Breast epithelium (tissue), 4 donors: ENCODE results near the gene OTOS. TPM values are rescaled to one million over a fixed set of nuclear protein-coding genes. Genes with fewer than 3 reads are reported as not detected.

Experiments
- DNase-seq, 2 donors: peaks; one replicate each; pipeline ENCODE4 v3.0.0-alpha.2; 2019; ENCODE audit warnings: low spot score in 2 of 2
- H3K27ac ChIP-seq, 2 donors: fragments of 200-600 bp; sonication (generic) in 1 of 2; one replicate each; pipeline ENCODE4 v1.5.1; 2016 to 2019; ENCODE audit warnings: mild to moderate bottlenecking in 1 of 2
- H3K27me3 ChIP-seq, 2 donors: fragments of 200-600 bp; sonication (generic) in 1 of 2; one replicate each; pipeline versions ENCODE4 v1.5.1 to v1.6.0; 2017 to 2019; ENCODE audit warnings: control low read depth in 1 of 2, mild to moderate bottlenecking in 1 of 2
- H3K36me3 ChIP-seq: fragments of 200-600 bp; one replicate; pipeline ENCODE4 v1.5.1; 2019
- H3K4me1 ChIP-seq, 2 donors: fragments of 200-600 bp; sonication (generic); one replicate each; pipeline ENCODE4 v1.5.1; 2016 to 2019; ENCODE audit warnings: control low read depth in 1 of 2
- H3K4me3 ChIP-seq, 3 donors: fragments of 200-600 bp; sonication (generic); 1 replicate in 2 of 3; 2 replicates in 1 of 3; pipeline ENCODE4 v1.5.1; 2016 to 2019; ENCODE audit warnings: mild to moderate bottlenecking in 3 of 3, moderate library complexity in 2 of 3
- H3K9me3 ChIP-seq, 2 donors: fragments of 200-600 bp; sonication (generic) in 1 of 2; one replicate each; pipeline ENCODE4 v1.5.1; 2016 to 2019; ENCODE audit warnings: control low read depth in 1 of 2
- POLR2A ChIP-seq: fragments of 450-650 bp; IDR thresholded peaks from one replicate; pipeline ENCODE4 v1.6.1; 2016; ENCODE audit warnings: antibody characterized with exemption, mild to moderate bottlenecking, moderate library complexity
- POLR2AphosphoS5 ChIP-seq, 3 donors: sonication (generic); formaldehyde crosslinking; IDR thresholded peaks; one replicate each; pipeline ENCODE4 v1.6.1; 2017; ENCODE audit warnings: antibody characterized with exemption in 3 of 3
- intact Hi-C: fragments of 100-400 bp; cut with DNase I; formaldehyde crosslinking; loops from one replicate; pipeline ENCODE4 v1.15.1; 2023; ENCODE audit warnings: low total_unique reads
- total RNA-seq, 3 donors: library from RNA; depleted of rRNA; stranded (reverse); fragments of >200 nt; gene quantifications; one replicate each; pipeline ENCODE4 v1.1.0, GENCODE V29; 2016
- TF ChIP-seq, protein P1 (sequence below), 3 donors: fragments of 450-650 bp; IDR thresholded peaks; one replicate each; pipeline ENCODE4 v1.5.1; 2016 to 2017; ENCODE audit warnings: antibody characterized with exemption in 3 of 3, mild to moderate bottlenecking in 3 of 3, moderate library complexity in 3 of 3

The OTOS gene
- total RNA-seq, 3 donors from 2014 or later = not detected

DNA sequence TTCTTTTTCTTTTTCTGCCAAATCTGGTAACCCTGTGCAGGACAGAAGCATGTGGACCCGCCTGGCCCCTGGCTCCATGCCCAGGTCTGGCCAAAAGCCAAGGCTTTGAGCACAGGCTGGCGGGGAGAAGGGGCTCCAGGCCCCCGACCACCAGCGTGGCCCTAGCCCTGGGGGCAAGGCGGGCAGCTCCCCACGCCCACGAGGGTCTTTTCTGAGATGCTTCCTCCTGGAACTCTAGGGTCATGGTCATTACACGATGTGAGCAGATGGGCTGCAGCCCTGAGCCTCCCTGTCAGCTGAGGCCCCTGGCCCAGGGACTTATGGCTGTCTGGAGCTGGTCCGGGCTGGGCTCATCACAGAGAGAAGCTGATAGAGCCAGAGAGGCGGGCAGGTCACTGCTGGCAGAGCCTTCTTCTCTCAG, 5.7 kb upstream of the OTOS start:
- Histone ChIP-seq H3K4me1 (no peaks in the 10 kb centered on the region), H3K27me3 (peaks cover 0 to 19% of the 10 kb centered on the region in 2 donors), H3K27ac (no peak overlapping the region), H3K9me3 (no peaks in the 10 kb centered on the region), H3K4me3 (no peak overlapping the region), H3K36me3 (no peaks in the 10 kb centered on the region)
- DNase-seq = no peak
- intact Hi-C loops = loop anchor here (10.0 kb wide), 1 partner anchor 91 kb away; the partner anchor contains the start of gene OR6B3
- no peak for TF ChIP-seq POLR2A
- no peak for TF ChIP-seq POLR2AphosphoS5 (IDR thresholded peaks at IDR 0.05)
- TF ChIP-seq, protein P1, sequence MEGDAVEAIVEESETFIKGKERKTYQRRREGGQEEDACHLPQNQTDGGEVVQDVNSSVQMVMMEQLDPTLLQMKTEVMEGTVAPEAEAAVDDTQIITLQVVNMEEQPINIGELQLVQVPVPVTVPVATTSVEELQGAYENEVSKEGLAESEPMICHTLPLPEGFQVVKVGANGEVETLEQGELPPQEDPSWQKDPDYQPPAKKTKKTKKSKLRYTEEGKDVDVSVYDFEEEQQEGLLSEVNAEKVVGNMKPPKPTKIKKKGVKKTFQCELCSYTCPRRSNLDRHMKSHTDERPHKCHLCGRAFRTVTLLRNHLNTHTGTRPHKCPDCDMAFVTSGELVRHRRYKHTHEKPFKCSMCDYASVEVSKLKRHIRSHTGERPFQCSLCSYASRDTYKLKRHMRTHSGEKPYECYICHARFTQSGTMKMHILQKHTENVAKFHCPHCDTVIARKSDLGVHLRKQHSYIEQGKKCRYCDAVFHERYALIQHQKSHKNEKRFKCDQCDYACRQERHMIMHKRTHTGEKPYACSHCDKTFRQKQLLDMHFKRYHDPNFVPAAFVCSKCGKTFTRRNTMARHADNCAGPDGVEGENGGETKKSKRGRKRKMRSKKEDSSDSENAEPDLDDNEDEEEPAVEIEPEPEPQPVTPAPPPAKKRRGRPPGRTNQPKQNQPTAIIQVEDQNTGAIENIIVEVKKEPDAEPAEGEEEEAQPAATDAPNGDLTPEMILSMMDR (IDR thresholded peaks at IDR 0.05) = no peak

DNA sequence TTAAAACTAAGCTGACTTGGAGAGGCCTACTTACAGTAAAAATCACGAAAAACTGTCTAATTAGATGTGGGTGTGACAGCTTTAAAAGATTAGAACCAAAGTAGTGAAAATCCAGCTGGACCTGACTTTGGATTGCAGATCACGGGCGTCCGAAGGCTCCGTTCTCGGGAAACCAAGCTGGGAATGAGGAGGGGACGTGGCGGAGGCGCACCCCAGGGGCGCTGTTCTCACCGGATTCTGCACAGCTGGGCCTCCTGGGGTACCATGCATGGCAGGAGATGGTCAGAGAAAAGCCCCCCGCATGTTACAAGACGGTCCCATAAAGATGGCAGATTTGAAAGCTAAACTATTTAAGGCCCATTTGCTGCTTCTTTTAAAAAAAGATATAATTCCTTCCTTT, 5.0 kb upstream of the OTOS start:
- H3K9me3 ChIP-seq = no peaks in the 10 kb centered on the region
- peaks cover 0 to 12% of the 10 kb centered on the region in 2 donors for H3K27me3 ChIP-seq
- H3K4me1 ChIP-seq = no peaks in the 10 kb centered on the region
- DNase-seq = no peak
- H3K36me3 ChIP-seq = no peaks in the 10 kb centered on the region
- TF ChIP-seq, protein P1 (IDR thresholded peaks at IDR 0.05) = no peak
- no peak for TF ChIP-seq POLR2AphosphoS5 (IDR thresholded peaks at IDR 0.05)
- no peak for TF ChIP-seq POLR2A
- no peak overlapping the region for H3K27ac ChIP-seq
- H3K4me3 ChIP-seq = no peak overlapping the region
- intact Hi-C loops = loop anchor here (10.0 kb wide), 1 partner anchor 91 kb away; the partner anchor contains the start of gene OR6B3

DNA sequence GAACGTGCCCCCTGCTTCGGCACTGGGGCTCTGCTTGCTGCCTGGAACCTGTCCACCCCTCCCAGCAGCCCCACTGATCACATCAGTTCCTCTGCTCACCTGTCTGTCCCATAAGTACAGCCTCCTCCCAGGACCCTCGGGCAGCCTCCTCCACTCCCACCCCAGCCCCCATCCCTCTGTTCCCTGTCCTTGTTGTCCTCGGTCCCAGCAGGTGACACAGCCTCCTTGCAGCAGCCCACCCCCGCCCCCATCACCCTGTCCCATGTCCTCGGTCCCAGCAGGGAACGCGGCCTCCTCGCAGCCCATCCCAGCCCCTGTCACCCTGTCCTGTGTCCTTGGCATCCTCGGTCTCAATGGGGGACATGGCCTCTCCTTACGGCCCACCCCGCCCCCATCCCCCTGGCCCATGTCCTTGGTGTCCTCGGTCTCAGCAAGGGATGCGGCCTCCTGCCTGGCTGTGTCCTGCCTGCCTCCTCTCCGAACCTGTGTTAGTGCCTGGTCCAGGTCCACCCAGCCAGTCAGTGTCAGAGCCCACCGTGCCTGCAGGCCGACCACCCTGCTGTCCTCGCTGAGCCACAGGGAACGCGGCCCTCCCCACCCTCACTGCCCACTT, 4.3 kb upstream of the OTOS start:
- no peak for DNase-seq
- H3K27me3 ChIP-seq = peaks cover 0 to 5% of the 10 kb centered on the region in 2 donors

DNA sequence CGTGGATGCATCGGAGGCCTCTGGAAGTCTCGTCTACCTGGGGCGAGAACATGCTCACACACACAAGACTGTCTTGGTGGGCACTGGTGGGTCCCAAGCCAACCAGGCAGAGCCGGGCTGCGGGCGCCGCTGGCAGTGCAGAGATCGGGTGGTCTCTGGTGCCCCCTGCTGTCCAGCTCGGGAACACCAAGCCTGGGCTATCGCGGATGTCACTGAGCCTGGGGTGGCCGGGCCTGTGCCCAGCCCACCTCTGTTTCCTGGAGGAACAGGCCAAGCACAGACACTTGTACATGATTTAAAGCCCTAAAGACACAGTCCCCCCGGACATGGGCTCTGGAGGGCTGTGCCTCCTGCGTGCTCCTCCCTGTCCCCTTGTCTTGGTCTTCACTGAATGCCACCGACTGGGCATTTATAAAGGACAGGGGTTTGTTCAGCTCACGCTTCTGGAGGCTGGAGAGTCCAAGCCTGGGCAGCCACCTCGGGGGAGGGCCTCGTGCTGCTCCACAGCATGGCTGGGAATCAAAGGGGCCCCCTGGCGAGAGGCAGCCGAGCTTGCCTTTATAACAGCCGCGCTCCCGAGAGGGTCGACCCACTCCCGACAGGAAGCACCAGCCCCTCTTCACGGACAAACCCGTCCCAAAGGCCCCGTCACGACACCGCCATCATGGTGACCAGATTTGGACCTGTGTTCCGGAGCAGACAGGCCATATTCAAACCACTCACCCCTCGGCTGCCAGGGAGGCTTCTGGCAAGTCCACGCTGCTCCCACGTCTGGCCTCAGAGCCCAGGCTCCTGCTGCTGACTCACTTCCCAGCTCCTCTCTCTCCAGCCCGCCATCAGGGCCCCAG, 3.6 kb upstream of the OTOS start:
- Histone ChIP-seq H3K27ac (no peak overlapping the region), H3K27me3 (peaks cover 0 to 2% of the 10 kb centered on the region in 2 donors), H3K9me3 (no peaks in the 10 kb centered on the region), H3K4me1 (no peaks in the 10 kb centered on the region), H3K4me3 (peak overlapping the region in 2 of 3 donors; percentile 7 to 24), H3K36me3 (no peaks in the 10 kb centered on the region)
- intact Hi-C loops = loop anchor here (10.0 kb wide), 1 partner anchor 89 kb away; the partner anchor contains the start of gene OR6B3
- TF ChIP-seq POLR2A = no peak
- TF ChIP-seq, protein P1 (IDR thresholded peaks at IDR 0.05) = peak; percentile 88 to 96 (median 91)
- peak; percentile 36 to 70 for DNase-seq

More for the DNA sequence above, 4.3 kb upstream of the OTOS start:
- Histone ChIP-seq H3K4me3 (no peak overlapping the region), H3K27ac (no peak overlapping the region), H3K9me3 (no peaks in the 10 kb centered on the region), H3K36me3 (no peaks in the 10 kb centered on the region), H3K4me1 (no peaks in the 10 kb centered on the region)
- intact Hi-C loops = loop anchor here (10.0 kb wide), 1 partner anchor 90 kb away; the partner anchor contains the start of gene OR6B3
- TF ChIP-seq, protein P1 (IDR thresholded peaks at IDR 0.05) = no peak
- TF ChIP-seq POLR2A (no peak), POLR2AphosphoS5 (IDR thresholded peaks at IDR 0.05) (no peak)

DNA sequence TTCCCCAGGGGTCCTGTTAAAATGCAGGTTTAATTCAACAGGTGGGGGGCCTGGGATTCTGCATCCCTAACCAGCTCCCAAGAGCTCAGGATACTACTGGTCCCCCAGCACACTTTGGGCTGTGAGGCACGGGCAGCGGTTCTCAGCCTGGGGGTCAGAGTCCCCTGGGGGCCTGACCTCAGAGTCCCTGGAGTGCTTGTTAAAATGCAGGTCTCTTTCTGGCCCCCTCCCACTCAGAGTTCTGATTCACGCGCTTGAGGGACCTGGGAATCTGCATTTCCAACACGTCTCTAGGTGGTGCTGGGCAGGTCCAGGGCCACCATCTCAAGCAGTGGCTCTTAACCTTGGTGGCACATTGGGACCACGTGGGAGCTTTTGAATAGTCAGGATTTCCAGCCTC, 2.8 kb upstream of the OTOS start:
- peak overlapping the region in 2 of 3 donors; percentile 7 to 24 for H3K4me3 ChIP-seq
- H3K36me3 ChIP-seq = no peaks in the 10 kb centered on the region
- no peaks in the 10 kb centered on the region for H3K27me3 ChIP-seq
- no peaks in the 10 kb centered on the region for H3K9me3 ChIP-seq
- intact Hi-C loops = loop anchor here (10.0 kb wide), 1 partner anchor 88 kb away; the partner anchor contains the start of gene OR6B3
- H3K27ac ChIP-seq = no peak overlapping the region
- TF ChIP-seq POLR2A = no peak
- no peak for TF ChIP-seq POLR2AphosphoS5 (IDR thresholded peaks at IDR 0.05)
- TF ChIP-seq, protein P1 (IDR thresholded peaks at IDR 0.05) = no peak
- no peak for DNase-seq
- H3K4me1 ChIP-seq = no peaks in the 10 kb centered on the region
